GM13977 (cell line): Measurements from ENCODE around the gene USP7.

Experiments used
- DNase-seq: peaks from one replicate; pipeline ENCODE4 v3.0.0; 2012; ENCODE audit warnings: low spot score
- CTCF ChIP-seq: IDR thresholded peaks from 2 replicates; pipeline ENCODE4 v1.5.1; 2012; ENCODE audit warnings: mild to moderate bottlenecking, control low read depth; ENCODE audit not compliant: insufficient read depth; ENCODE audit errors: extremely low read depth, missing control alignments
- in situ Hi-C: fragments of 300-500 bp; cut with MboI; formaldehyde crosslinking; loops from one replicate; pipeline ENCODE4 v1.12.0; 2022; ENCODE audit warnings: low sequenced_read_pairs, low pct_unique_long_range_greater_than_20kb, mixed read lengths, inconsistent platforms; ENCODE audit not compliant: unreplicated experiment

The USP7 gene

GRCh38 chr16:8867932-8868415 lies 95.7 kb downstream of the USP7 start:
- no peak for TF ChIP-seq CTCF
- in situ Hi-C loops, result no loop called here
- no peak for DNase-seq

- TF ChIP-seq CTCF, result no peak
- peak; percentile 62 for DNase-seq
- in situ Hi-C loops, result no loop called here
Observed at GRCh38 chr16:8867216-8867931, 96.3 kb downstream of the USP7 start.

GRCh38 chr16:8866884-8867215 lies 96.9 kb downstream of the USP7 start:
- no peak for DNase-seq
- TF ChIP-seq CTCF, result no peak
- in situ Hi-C loops, result no loop called here

GRCh38 chr16:8866118-8866883 lies 97.4 kb downstream of the USP7 start:
- DNase-seq, result no peak
- no peak for TF ChIP-seq CTCF
- in situ Hi-C loops, result no loop called here

GRCh38 chr16:8865145-8865882 lies 98.4 kb downstream of the USP7 start:
- TF ChIP-seq CTCF, result no peak
- in situ Hi-C loops, result no loop called here
- DNase-seq, result no peak

- in situ Hi-C loops, result no loop called here
- no peak for TF ChIP-seq CTCF
- no peak for DNase-seq
Observed at GRCh38 chr16:8864480-8865110, 99.1 kb downstream of the USP7 start.
